GM12874 (cell line): ENCODE data around the gene PALM3.

Experiments
- CTCF ChIP-seq: IDR thresholded peaks from 2 replicates; pipeline ENCODE4 v1.5.1; 2011; ENCODE audit warnings: low read depth, mild to moderate bottlenecking, control low read depth, low read length, moderate library complexity; ENCODE audit not compliant: insufficient read depth

Gene PALM3

DNA sequence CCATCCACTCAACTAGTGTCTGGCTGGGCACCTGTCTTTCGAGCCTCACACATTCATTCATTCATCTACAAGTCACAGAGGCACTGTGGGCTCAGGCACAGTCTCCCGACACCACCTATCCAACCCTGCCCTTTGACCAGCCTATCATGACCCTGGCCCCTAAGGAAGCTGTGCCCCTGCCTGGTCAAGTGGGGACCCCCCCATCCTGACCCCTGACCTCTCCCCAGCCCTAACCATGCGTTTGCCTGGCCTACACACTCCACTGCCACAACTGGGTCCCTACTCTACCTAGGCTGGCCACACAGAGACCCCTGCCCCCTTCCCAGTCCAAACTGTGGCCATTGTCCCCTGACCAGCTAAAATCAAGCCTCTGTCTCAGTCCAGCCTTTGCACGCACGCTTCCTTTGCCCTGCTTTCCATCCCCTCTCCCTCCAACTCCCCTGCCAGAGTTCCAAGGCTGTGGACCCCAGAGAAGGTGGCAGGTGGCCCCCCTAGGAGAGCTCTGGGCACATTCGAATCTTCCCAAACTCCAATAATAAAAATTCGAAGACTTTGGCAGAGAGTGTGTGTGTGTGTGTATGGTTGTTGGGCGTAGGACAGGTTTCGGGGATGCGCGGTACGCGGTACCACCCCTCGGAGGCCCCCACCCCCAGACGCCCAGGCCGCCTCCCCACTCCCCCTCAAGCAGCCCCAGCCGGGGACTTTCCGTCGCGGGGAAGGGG is 30.7 kb downstream of the PALM3 start:
- no peak for TF ChIP-seq CTCF

GRCh38 chr19:14028901-14029300 is 33.0 kb downstream of the PALM3 start:
- no peak for TF ChIP-seq CTCF

- no peak for TF ChIP-seq CTCF
Measured at GRCh38 chr19:14027856-14028450, 33.9 kb downstream of the PALM3 start, which contains the start of gene RLN3. RLN3 (plus strand) TSS chr19:14028148; CDS start chr19:14028205, 57 bp downstream.

DNA sequence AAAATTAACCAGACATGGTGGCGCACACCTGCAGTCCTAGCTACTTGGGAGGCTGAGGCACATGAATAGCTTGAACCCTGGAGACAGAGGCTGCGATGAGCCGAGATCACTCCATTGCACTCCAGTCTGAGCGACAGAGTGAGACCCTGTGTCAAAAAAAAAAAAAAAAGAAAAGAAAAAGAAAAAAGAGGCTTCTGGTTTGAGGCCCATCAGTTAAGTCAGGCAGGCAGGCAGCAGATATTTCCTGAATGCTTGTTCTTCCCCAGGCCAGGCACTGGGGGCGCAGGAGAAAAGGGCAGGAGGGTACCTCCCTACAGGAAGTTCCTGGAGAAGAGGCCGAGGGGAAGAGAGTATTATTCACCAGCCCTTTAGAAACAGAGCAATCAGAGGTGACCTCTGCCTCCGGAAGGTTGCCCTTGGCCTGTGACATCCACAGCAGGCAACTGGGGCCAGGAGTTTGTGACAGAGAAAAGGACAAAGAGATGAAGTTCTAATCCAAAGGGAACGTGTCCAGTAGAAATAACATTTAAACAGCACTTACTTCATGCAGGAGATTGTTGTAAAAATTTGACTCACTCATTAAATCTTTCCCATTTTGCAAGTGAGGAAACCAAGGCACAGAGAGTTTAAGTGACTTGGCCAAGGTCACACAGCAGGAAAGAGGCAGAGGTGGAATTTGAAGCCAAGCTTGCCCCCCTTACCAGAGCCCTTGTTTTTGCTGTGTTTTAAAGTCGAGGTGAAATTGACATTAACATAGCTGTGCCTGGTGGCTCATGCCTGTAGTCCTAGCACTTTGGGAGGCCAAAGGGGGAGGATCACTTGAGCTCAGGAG is 38.3 kb downstream of the PALM3 start:
- peak; percentile 47 for TF ChIP-seq CTCF

GRCh38 chr19:14022469-14022868 is 39.4 kb downstream of the PALM3 start:
- no peak for TF ChIP-seq CTCF

- no peak for TF ChIP-seq CTCF
Measured at GRCh38 chr19:14021474-14021873, 40.4 kb downstream of the PALM3 start.

GRCh38 chr19:14019100-14019499 is 42.8 kb downstream of the PALM3 start:
- no peak for TF ChIP-seq CTCF
